Osteoblast (primary cell): ENCODE measurements around the gene LGALS1. TPM values are rescaled to one million over a fixed set of nuclear protein-coding genes. Genes with fewer than 3 reads are reported as not detected.
"Not testable (repeated sequence)": the region's sequence is repeated elsewhere in the genome, so short reads cannot be mapped to it uniquely, and the experiment has no call there.

Source experiments
- DNase-seq: peaks from one replicate; pipeline ENCODE4 v3.0.0; 2011; ENCODE audit warnings: low spot score, mixed read lengths; ENCODE audit not compliant: insufficient read length; ENCODE audit errors: missing footprints
- H2AFZ ChIP-seq: 2 replicates; pipeline ENCODE4 v1.6.0; 2011; ENCODE audit warnings: mild to moderate bottlenecking, low read length
- H3K27ac ChIP-seq: 2 replicates; pipeline ENCODE4 v1.5.1; 2011; ENCODE audit warnings: mild to moderate bottlenecking, low read depth, low read length, moderate library complexity
- H3K27me3 ChIP-seq: 2 replicates; pipeline ENCODE4 v1.6.0; 2012; ENCODE audit warnings: mild to moderate bottlenecking, control low read depth, inconsistent platforms, low read length, moderate library complexity; ENCODE audit not compliant: insufficient read depth
- H3K36me3 ChIP-seq: 2 replicates; pipeline ENCODE4 v1.5.1; 2011; ENCODE audit warnings: mild to moderate bottlenecking, low read length, control low read depth, moderate library complexity; ENCODE audit not compliant: insufficient read depth
- H3K4me1 ChIP-seq: 2 replicates; pipeline ENCODE4 v1.5.1; 2011; ENCODE audit warnings: mild to moderate bottlenecking, low read length, control low read depth, moderate library complexity; ENCODE audit not compliant: insufficient read depth
- H3K4me2 ChIP-seq: 2 replicates; pipeline ENCODE4 v1.6.0; 2011; ENCODE audit warnings: mild to moderate bottlenecking, low read length; ENCODE audit not compliant: insufficient read depth
- H3K4me3 ChIP-seq: fragments of 200-600 bp; sonication (generic); 3 replicates; pipeline ENCODE4 v1.5.1; 2012; ENCODE audit warnings: mild to moderate bottlenecking, low read length, inconsistent platforms; ENCODE audit not compliant: insufficient read depth
- H3K79me2 ChIP-seq: 2 replicates; pipeline ENCODE4 v1.6.0; 2012; ENCODE audit warnings: mild to moderate bottlenecking, low read length, control low read depth, inconsistent platforms; ENCODE audit not compliant: insufficient read depth
- H3K9me3 ChIP-seq: 2 replicates; pipeline ENCODE4 v1.5.1; 2011; ENCODE audit warnings: low read depth, low read length, control low read depth
- H4K20me1 ChIP-seq: 2 replicates; pipeline ENCODE4 v1.6.0; 2012; ENCODE audit warnings: mild to moderate bottlenecking, low read length, control low read depth; ENCODE audit not compliant: insufficient read depth
- CTCF ChIP-seq: IDR thresholded peaks from 2 replicates; pipeline ENCODE4 v1.5.1; 2011; ENCODE audit warnings: mild to moderate bottlenecking, low read depth, low read length, moderate library complexity; ENCODE audit errors: extremely low read depth
- total RNA-seq: library from RNA; depleted of rRNA; stranded (reverse); fragments of >200 nt; gene quantifications from 2 replicates; pipeline ENCODE4 v1.2.3, GENCODE V29; 2012

Gene LGALS1
- total RNA-seq, 1 donor = 3,004 TPM

GRCh38 chr22:37716708-37717107 lies 41.3 kb downstream of the LGALS1 start:
- no peak for TF ChIP-seq CTCF
- no peak overlapping the region for H3K4me3 ChIP-seq
- H3K9me3 ChIP-seq = no peaks in the 10 kb centered on the region
- no peak overlapping the region for H3K27ac ChIP-seq
- no peaks in the 10 kb centered on the region for H3K36me3 ChIP-seq
- H3K79me2 ChIP-seq = no peaks in the 10 kb centered on the region
- no peak overlapping the region for H3K4me2 ChIP-seq
- H3K27me3 ChIP-seq = no peaks in the 10 kb centered on the region
- H3K4me1 ChIP-seq = no peaks in the 10 kb centered on the region
- H4K20me1 ChIP-seq = no peaks in the 10 kb centered on the region
- peak; percentile 95 for DNase-seq
- no peak overlapping the region for H2AFZ ChIP-seq

- H3K4me3 ChIP-seq, H3K27me3 ChIP-seq, H3K36me3 ChIP-seq, H3K27ac ChIP-seq, DNase-seq, H3K4me1 ChIP-seq, H3K79me2 ChIP-seq, H3K4me2 ChIP-seq, H2AFZ ChIP-seq, H3K9me3 ChIP-seq, H4K20me1 ChIP-seq: not testable (repeated sequence)
These were observed 41.8 kb downstream of the LGALS1 start for GRCh38 chr22:37717235-37717634.

DNA sequence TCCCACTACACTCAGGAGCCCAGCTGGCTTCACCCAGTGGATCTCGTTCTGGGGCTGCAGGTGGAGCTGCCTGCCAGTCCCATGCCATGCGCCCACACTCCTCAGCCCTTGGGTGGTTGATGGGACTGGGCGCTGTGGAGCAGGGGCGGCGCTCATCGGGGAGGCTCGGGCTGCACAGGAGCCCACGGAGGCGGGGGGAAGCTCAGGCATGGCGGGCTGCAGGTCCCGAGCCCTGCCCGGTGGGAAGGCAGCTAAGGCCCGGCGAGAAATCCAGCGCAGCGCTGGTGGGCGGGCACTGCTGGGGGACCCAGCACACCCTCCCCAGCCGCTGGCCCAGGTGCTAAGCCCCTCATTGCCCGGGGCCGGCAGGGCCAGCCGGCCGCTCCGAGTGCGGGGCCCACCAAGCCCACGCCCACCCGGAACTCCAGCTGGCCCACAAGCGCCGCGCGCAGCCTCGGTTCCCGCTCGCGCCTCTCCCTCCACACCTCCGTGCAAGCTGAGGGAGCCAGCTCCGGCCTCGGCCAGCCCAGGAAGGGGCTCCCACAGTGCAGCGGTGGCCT lies 42.4 kb downstream of the LGALS1 start:
- not testable (repeated sequence) for H3K27me3 ChIP-seq, H3K4me1 ChIP-seq, H3K36me3 ChIP-seq, H3K4me2 ChIP-seq, H3K27ac ChIP-seq, H4K20me1 ChIP-seq, H3K79me2 ChIP-seq, H3K9me3 ChIP-seq, H2AFZ ChIP-seq, DNase-seq, H3K4me3 ChIP-seq

- no peak overlapping the region for H3K4me2 ChIP-seq
- H3K4me1 ChIP-seq = peaks cover 5% of the 10 kb centered on the region
These were observed 50.3 kb downstream of the LGALS1 start for GRCh38 chr22:37725551-37726240.

More at GRCh38 chr22:37725551-37726240, 50.3 kb downstream of the LGALS1 start:
- Histone ChIP-seq H3K36me3 (no peaks in the 10 kb centered on the region), H3K27ac (no peak overlapping the region), H2AFZ (no peak overlapping the region), H3K9me3 (no peaks in the 10 kb centered on the region), H3K4me3 (no peak overlapping the region), H4K20me1 (no peaks in the 10 kb centered on the region), H3K79me2 (no peaks in the 10 kb centered on the region), H3K27me3 (no peaks in the 10 kb centered on the region)
- no peak for TF ChIP-seq CTCF
- peak; percentile 59 for DNase-seq
